Heart left ventricle (tissue), 13 donors: ENCODE measurements around the gene TDRD1.

Source experiments
- CTCF ChIP-seq, 12 donors: fragments of 200-600 bp; sonication (generic) in 4 of 12; IDR thresholded peaks; one replicate each; pipeline versions ENCODE4 v1.5.0 to v1.8.0; 2018 to 2022; ENCODE audit warnings: antibody characterized with exemption in 12 of 12, mild to moderate bottlenecking in 5 of 12
- POLR2A ChIP-seq, 2 donors: fragments of 450-650 bp; IDR thresholded peaks; one replicate each; pipeline ENCODE4 v1.6.1; 2017; ENCODE audit warnings: antibody characterized with exemption in 2 of 2, mild to moderate bottlenecking in 2 of 2, moderate library complexity in 2 of 2
- donor health status: ischemic (EF 13 %, LVEDD 7.1; RV severe dilation, severe dysfunction).
- donor health status: DM: no; HTN: yes; CAD: no.
- donor health status: DM: no; HTN: no; CAD: no.
- donor health status: ischemic (EF 25% LVEDD 6.9; RV normal size, moderate dysfunction).
- donor health status: ischemic (EF 25% LVEDD 5.7; RV mildly dilated, moderate dysfunction).
- donor health status: ischemic (EF 35%, LVEDD 5.7; RV mildly dilated, moderate dysfunction).
- donor health status: nonischemic (EF 11% LVEDD 7.7; RV severe dilation, severe dysfunction).
- donor health status: DM: yes; HTN: yes; CAD: no.
- donor health status: PGD.
- donor health status: ischemic (EF 29% LVEDD 5.4; RV normal size, mild dysfunction).
- donor health status: nonischemic (EF 23%, LVEDD 6.1; RV moderate dilation, normal function).

- no peak for TF ChIP-seq POLR2A (IDR thresholded peaks at IDR 0.05)
- no peak for TF ChIP-seq CTCF (IDR thresholded peaks at IDR 0.05)
Observed at GRCh38 chr10:114142018-114142417, 37.1 kb upstream of the TDRD1 start.
